Brain pericyte (primary cell): ENCODE results near the gene PCDH8.

ENCODE experiments used
- DNase-seq: peaks from one replicate; pipeline ENCODE4 v3.0.0-alpha.2; 2012; ENCODE audit warnings: low read depth, low spot score

Gene PCDH8

GRCh38 chr13:52848455-52849195 lies at the start of gene PCDH8:
TSS of gene PCDH8 (minus strand) at chr13:52848640. CDS start at chr13:52848436, 204 bp downstream.
- DNase-seq, result no peak

GRCh38 chr13:52896827-52897659 lies 48.6 kb upstream of the PCDH8 start:
- DNase-seq, result no peak

- no peak for DNase-seq
These were observed 46.0 kb upstream of the PCDH8 start for GRCh38 chr13:52894413-52894812.

- no peak for DNase-seq
These were observed 44.5 kb upstream of the PCDH8 start for GRCh38 chr13:52892925-52893324.

- no peak for DNase-seq
These were observed 43.3 kb upstream of the PCDH8 start for GRCh38 chr13:52891706-52892105.

- no peak for DNase-seq
These were observed 38.7 kb upstream of the PCDH8 start for GRCh38 chr13:52887165-52887564.

- no peak for DNase-seq
These were observed 36.7 kb upstream of the PCDH8 start for GRCh38 chr13:52885141-52885540.

- DNase-seq, result no peak
These were observed 36.1 kb upstream of the PCDH8 start for GRCh38 chr13:52884429-52885010.

GRCh38 chr13:52882785-52883184 lies 34.3 kb upstream of the PCDH8 start:
- DNase-seq, result no peak

GRCh38 chr13:52879950-52880741 lies 31.7 kb upstream of the PCDH8 start:
- DNase-seq, result no peak

- no peak for DNase-seq
These were observed 30.4 kb upstream of the PCDH8 start for GRCh38 chr13:52878831-52879230.

GRCh38 chr13:52870143-52870542 lies 21.7 kb upstream of the PCDH8 start:
- DNase-seq, result no peak

- no peak for DNase-seq
These were observed 21.2 kb upstream of the PCDH8 start for GRCh38 chr13:52869621-52870020.

GRCh38 chr13:52869050-52869449 lies 20.6 kb upstream of the PCDH8 start:
- DNase-seq, result no peak

- no peak for DNase-seq
These were observed 19.8 kb upstream of the PCDH8 start for GRCh38 chr13:52868190-52868589.

- DNase-seq, result no peak
These were observed 16.5 kb upstream of the PCDH8 start for GRCh38 chr13:52864941-52865340.

- no peak for DNase-seq
These were observed 14.1 kb upstream of the PCDH8 start for GRCh38 chr13:52862358-52863206.

- DNase-seq, result no peak
These were observed 4.0 kb upstream of the PCDH8 start for GRCh38 chr13:52852444-52852843.

- DNase-seq, result no peak
These were observed 2.9 kb upstream of the PCDH8 start for GRCh38 chr13:52851137-52851962.
